ENCODE measurements around the gene TLX1. TPM values are rescaled to one million over a fixed set of nuclear protein-coding genes. Genes with fewer than 3 reads are reported as not detected.

TLX1 gene
- total RNA-seq, 1 donor from 2014 or later, result not detected

- intact Hi-C loops (cut with DNase I), result no loop called here
- ATAC-seq, result no peak
These were observed 43.2 kb downstream of the TLX1 start for GRCh38 chr10:101174319-101174718.

GRCh38 chr10:101176577-101176976, 45.5 kb downstream of the TLX1 start:
- intact Hi-C loops (cut with DNase I), result no loop called here
- no peak for ATAC-seq
- DNase-seq (ENCODE audit: low spot score), result no peak

More at GRCh38 chr10:101174319-101174718, 43.2 kb downstream of the TLX1 start:
- no peak for DNase-seq (ENCODE audit: low spot score)

- DNase-seq (ENCODE audit: low spot score) (no peak), ATAC-seq (no peak)
- intact Hi-C loops (cut with DNase I), result no loop called here
These were observed 51.8 kb downstream of the TLX1 start for GRCh38 chr10:101182936-101183335.

GRCh38 chr10:101183458-101184183, 52.5 kb downstream of the TLX1 start:
- DNase-seq (ENCODE audit: low spot score), result no peak
- no peak for ATAC-seq
- intact Hi-C loops (cut with DNase I), result no loop called here

Other genes with a start within 250 kb of the TLX1 start
- 38.6 TPM for gene SLF2, start 218.3 kb upstream of the TLX1 start, total RNA-seq
- gene SEMA4G, start 161.8 kb upstream of the TLX1 start, total RNA-seq, result 15.3 TPM
- 84.8 TPM for gene MRPL43, start 143.8 kb upstream of the TLX1 start, total RNA-seq
- 5.9 TPM for gene TWNK, start 143.8 kb upstream of the TLX1 start, total RNA-seq
- gene LZTS2, start 131.5 kb upstream of the TLX1 start, total RNA-seq, result 78.6 TPM
- 3.8 TPM for gene PDZD7, start 100.2 kb upstream of the TLX1 start, total RNA-seq
- 58.9 TPM for gene SFXN3, start 100.1 kb upstream of the TLX1 start, total RNA-seq
- 4.7 TPM for gene KAZALD1, start 69.3 kb upstream of the TLX1 start, total RNA-seq
- not detected for gene LBX1, start 98.2 kb downstream of the TLX1 start, total RNA-seq
- gene BTRC, start 222.9 kb downstream of the TLX1 start, total RNA-seq, result 24.3 TPM

Measured in sciatic nerve (tissue), 2 donors.